HG02571 (cell line): ENCODE data around the gene KRTAP5-1.

Experiments used
- ATAC-seq: cut with Tn5 transposase; IDR thresholded peaks from one replicate; pipeline ENCODE4 v1.9.1; 2021; ENCODE audit warnings: mild to moderate bottlenecking, moderate library complexity; ENCODE audit not compliant: unreplicated experiment

The KRTAP5-1 gene

DNA sequence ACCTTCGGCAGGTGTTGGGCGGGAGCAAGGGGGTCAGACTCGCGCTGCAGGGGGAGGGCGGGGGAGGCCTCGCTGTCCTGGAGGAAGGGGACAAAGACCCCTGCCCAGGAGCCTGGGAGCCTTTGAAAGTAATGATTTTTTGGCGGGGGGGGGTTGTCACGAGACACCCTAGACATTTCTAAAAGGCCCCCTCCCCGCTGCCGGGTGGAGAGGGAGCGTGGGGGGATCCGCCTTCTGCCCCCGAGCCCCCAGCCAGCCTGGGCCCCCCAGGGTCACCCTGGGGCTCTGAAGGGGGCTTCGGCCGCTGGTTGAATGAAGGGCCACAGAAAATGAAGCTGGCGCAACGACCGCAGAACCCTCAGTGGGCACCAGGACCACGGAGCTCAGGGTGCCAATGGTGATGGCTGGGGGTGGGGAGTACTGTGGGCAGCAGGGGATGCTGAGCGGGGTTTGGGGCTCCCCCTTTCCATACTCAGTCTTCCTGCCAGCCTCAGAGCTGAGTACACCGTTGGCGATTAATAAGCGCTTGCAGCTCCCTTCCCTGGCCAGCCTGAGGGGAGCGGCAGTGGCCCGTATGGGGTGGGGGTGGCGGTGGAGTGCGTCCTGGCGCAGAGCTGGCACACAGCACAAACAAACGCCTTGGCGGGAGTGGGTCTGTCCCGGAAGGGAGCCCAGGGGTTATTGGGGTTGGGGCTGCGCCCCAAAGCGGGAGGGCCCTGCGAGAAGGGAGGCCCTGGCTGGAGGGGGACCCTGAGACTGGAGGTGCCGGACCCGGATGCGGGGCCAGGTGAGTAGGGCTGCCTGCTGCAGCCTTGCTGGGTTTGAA is 11.8 kb downstream of the KRTAP5-1 start:
- no peak for ATAC-seq

DNA sequence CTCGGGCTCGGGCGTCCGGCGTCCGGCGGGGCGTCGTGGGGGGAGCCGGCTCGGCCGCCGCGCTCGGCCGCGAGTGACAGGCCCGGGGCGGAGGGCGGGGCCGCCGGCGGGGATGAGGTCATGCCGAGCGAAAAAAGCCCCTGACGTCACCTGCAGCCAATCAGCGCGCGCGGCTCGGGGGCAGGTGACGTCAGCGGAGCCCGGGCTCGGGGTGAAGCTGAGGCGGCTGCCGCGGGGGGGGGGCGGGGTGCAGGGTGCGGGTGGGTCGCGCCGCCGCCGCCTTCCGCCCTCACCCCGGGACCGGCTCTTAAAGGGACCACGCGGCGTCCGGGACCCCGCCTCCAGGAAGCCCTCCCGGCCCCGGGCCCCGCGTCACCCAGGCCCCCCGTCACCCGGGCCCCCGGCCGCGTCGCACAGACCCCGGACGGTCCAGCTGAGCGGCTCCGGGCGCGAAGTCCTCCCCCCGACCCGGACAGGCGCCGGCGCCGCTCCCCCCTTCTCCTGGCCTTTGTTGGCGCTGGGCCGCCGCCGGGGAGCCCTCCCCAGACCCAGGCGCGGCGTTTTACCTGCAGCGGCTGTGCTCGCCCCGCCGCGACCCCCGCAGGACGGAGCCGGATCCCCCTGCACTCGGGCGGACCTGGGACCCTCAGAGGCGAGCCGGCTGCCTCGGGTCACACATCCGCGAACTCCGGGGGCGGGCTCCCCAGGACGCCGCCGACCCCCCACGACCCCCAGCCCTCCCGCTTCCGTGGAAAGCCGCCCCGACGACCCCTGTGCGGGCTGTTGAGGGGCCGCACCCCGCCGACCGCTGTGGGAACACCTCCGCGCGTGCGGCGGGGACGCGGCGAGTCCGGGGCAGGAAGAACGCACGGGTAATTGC is 12.6 kb downstream of the KRTAP5-1 start, which contains the start of gene DUSP8:
DUSP8 (minus strand) TSS at position 75 of the 880 bp plus-strand sequence. CDS start 6,445 bp downstream, outside the sequence.
- peak; percentile 61 for ATAC-seq

DNA sequence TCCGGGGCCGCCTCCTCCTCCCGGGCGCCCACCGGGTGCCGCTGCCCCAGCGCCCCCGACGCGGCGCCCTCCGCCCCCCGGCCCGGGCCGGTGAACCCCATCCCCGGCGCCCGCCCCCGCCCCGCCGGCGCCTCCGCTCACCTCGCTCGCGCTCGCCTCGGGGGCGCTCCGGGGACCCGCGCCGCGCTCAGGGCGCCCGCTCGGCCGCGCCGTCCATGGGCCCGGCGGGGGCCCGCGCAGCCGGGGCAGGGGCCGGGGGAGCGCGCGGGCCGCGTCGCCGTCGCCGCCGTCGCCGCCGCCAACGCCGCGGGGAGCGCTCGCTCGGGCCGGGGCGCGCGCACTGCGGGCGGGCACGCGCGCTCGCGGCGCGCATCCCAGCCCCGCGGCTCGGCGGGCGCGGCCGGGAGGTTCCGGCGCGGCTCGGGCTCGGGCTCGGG is 13.3 kb downstream of the KRTAP5-1 start:
- ATAC-seq, result no peak

DNA sequence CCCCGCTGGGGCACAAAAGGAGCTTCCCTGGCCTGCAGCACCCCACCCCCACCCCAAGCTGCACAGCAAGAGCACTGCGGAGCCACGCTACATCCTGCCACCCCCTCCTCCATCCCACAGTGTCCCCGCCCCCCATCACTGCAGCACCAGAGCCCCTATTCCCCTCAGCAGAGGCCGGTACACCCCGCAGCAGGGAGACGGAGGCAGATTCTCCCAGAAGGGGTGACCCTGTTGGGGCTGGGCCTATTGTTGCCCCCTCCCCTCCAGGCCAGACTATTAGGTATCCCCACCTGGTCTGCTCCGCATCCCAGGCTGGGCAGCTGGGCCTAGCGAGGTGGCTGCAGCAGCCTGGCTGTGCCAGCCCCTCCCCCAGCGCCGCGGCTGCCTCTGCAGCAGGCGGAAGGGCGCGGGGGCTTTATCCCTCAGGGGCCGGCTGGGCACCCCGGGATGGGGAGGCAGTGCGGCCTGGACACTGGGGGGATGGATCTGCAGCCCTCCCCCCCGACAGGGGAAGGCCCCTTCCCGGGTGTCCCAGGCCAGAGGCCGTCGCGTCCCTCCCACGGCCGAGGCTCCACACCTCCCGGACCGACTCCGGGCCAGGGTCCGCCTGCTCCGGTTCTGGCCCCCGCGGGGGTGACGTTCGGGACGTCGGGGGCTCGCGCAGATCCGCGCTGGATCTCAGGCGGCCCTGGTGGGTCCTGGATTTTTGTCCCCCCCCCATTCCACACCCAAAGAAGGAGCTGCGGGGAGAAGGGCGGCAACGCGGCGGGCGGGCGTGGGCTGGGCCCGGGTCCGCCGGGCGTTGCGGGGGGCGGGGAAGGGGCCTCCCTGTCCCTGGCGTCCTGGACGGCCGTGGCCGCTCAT is 14.0 kb downstream of the KRTAP5-1 start:
- no peak for ATAC-seq

DNA sequence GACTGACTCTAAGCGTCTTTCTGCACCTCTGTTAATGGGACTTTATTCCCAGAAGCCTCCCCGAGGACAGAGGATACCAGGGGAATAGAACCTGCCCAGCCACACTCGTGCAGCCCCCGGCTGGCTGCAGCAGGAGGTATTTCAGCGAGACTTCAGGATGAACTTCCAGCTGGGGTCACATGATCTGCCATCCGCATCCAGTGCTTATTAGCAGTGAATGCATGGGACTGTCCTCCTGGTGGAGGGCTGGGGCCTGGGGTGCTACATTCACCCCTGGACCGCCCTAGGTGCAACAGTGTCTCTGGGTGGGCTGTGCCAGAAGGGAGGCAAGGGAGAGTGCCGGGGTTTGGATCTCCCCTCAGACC is 14.6 kb downstream of the KRTAP5-1 start:
- ATAC-seq, result no peak

DNA sequence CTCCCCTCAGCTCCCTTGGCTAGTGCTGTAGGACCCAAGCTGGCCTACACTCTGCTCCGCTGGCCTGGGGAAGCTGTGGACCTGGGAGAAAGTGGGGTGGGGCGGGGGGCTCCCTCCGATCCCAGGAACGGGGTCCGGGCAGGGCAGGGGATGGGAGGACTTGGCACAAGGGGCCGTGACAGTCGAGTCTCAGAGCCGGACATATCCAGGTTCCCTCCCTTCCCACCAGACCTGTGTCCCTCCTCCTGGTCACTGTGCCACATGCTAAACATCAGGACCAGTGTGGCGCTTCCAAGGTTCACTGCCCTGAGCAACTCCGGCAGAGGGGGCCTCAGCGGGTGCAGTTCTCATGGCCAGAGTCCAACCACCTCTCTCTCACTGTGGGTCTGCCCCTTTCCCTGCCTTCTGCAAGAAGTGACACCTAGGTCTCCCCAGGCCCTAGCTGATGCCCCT is 15.1 kb downstream of the KRTAP5-1 start:
- ATAC-seq, result no peak

DNA sequence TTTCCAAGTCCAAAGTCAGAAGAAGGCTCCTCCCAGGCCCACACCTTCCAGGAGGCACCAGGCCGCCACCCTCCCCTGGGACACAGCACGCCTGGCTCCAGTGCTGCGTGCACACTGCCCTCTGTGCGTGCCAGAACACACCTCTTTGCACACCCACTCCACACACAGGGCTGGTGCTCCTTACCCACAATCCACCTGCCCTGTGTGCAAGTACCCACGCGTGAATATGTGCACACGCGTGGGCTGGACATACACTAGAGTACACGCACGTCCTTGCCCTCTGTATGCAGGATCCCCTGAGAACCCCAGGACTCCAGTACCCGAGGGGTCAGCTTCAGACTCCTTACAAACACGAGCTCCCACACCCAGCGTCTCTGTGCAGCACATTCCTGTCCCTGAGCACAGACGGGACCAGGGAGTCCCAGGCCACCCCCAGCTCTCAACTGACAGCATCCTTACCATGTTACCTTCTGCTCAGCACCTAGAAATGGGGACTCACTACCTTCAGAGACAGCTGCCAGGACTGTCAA is 15.8 kb downstream of the KRTAP5-1 start:
- no peak for ATAC-seq

DNA sequence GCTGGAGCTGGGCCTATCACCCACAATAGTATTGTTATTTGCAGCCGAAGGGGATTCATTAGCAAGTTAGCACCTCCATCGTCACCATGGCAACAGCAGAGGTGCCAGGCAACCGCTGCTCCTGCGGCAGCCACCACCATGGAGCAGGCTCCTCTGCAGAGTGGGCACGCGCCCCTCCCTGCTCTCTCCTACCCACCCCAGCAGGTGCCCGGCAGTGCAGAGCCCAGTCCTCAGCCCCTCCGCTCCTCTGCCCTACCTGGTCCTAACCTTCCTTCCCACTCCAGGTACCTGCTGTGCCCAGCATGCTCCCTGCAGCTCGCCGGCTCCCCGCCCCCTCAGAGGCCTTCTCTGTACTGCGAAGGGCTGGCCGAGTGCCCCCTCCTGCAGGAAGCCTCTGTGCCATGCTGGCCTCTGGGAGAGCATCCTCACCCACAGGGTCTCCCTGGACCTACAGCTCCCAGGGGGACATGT is 16.6 kb downstream of the KRTAP5-1 start:
- no peak for ATAC-seq

DNA sequence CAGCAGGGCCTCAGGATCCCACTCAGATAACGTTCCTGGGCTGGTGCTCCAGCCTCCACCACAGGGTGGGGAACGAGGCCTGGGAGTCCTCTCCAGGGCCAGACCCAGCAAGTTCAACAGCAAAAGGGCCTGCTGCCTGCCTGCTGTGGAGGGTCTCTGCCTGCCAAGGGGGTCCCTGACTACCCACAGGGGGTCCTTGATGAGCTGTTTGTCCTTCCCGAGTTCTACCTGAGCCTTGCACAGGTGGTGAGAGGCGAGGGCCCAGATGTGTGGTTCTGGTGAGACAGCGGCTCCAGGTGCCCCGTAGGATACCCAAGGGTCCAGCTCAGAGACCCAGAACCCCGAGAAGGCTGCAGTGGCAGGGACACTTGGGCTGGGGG is 17.4 kb downstream of the KRTAP5-1 start:
- no peak for ATAC-seq

DNA sequence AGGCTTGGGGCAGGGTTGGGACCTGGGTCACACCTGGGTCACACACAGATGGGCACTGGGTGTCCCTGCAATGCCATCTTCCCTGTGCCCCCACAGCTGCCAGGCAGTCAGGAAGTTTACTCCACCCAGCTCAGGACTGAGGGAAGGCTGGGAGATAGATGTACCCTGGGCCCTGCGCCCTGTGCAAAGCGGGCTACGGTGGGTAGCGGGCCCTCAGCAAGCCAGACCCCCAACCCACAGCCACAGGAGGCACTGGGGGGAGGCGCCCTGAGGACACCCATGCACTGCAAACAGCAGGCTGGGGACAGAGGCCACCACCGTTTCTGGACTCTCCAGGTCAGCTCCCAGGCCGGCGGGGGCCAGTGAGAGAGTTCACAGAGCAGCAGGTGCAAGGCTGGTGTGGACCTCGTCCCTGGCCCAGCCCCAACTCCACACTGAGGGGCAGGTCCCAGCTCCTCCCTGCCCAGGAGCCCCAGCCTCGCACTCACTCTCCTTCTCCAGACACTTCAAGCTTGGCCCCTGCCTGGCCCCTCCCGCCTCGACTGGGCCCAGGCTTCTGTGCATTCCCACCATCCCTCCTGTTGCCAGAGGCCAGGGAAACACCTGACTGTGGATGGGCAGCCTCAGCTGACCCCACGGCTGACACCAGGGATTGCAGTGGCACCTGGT is 17.9 kb downstream of the KRTAP5-1 start:
- ATAC-seq, result no peak

DNA sequence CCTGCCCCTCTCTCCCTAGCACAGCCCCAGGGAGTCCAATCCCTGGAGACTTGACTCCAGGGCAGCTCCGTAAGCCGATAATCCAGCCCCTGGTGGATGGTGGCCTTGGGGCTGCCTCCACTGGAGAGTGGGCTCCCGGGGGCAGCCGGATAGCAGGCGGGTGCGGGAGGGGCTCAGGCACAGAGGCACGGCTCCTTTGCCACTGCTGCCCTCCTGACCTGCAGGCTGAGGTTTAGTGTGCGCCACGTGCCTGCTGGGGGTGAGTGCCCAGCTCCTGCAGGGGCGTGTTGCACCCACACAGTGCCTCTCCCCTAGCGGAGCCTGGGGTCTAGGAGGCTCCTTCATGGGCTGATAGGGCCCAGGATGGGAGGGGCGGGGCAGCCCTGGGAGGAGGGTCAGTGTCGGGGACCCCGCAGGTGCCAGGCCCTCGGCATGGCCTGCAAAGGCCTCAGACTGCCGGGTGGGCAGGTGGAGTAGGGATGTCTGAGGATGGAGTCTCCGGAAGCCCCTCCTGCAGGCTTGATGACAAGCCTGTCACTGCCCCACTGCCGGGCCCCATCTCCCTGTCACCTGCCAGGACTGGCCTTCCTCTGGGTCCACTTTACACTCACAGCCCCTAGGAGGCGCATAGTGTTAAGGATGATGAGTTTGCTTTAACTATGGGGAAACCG is 18.6 kb downstream of the KRTAP5-1 start:
- ATAC-seq, result no peak

DNA sequence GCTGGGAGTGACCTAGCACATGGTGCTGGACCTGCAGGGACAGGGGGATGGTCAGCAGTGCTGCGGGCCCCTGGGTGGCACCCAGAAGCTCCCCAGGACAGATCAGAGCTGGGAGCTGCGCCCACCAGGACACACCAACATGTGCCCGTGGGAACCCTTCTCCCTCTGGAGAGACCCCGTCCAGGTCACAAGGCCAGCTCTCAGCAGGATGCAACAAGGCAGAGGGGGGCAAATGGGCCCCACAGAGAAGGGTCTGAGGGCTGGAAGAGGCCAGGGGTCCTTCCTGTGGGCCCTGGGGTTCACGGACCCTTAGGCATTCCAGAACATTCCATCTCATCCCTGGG is 19.2 kb downstream of the KRTAP5-1 start:
- no peak for ATAC-seq

DNA sequence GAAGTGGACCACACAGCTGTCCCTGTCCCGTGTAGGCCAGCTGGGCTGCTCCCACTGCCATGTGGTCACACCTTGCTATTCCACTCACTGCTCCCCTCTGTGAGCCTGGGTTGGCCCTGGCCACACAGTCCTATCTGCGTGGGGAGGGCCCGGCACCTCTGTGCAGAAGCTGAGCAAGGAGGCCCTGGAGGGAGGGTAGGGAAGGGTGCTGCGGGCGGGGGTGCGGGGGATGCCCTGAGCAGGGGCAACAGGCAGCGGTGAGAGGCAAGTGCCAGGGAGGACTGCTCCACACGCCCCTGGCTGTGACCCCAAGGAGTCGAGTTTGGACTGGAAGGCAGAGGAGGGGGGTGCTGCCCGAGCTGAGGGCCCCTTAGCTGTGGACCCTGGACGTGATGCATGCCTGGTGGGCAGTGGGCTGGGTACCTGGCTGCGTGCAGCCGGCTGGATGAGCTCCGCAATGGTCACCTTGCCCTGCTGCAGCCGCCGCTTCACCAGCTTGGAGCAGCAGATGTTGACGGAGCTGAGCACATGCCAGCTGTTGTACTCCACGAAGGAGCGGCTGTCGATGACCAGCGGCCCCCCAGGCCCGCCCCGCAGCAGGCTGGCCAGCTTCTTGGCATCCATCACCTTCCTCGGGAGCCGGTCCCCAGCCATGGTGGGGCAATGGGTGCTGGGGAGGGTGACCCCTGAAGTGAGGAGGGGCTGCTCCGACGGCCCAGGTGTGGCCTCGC is 19.7 kb downstream of the KRTAP5-1 start:
- no peak for ATAC-seq

DNA sequence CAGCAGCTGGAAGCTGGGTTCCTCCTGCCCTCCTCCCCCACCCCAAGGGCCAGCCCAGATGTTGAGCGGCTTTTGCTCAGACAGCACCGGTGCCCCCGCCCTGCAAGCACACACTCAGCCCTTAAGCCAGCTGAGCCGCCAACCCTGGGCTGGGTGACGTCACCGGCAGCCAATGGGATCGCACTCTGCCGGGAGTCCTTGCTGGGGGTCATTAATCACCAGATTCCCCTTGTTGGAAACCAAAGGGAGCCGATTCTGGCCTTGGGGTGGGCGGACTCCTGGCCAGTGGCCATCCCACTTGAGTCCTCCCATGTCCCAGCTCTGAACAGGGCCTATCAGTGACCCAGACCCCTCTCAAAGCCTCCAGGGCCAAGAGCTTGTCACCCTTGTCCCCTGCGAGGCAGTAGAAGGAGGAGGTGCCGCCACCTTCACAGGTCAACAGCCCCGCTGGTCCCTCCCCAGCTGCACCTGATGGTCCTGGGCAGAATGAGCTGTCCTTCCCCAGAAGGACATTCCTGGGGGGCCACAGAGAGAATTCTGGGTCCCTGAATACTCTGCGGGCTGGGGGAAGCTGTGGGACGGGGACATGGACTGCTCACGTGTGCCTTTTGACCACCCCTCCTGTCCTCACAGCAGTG is 20.4 kb downstream of the KRTAP5-1 start:
- ATAC-seq, result no peak

DNA sequence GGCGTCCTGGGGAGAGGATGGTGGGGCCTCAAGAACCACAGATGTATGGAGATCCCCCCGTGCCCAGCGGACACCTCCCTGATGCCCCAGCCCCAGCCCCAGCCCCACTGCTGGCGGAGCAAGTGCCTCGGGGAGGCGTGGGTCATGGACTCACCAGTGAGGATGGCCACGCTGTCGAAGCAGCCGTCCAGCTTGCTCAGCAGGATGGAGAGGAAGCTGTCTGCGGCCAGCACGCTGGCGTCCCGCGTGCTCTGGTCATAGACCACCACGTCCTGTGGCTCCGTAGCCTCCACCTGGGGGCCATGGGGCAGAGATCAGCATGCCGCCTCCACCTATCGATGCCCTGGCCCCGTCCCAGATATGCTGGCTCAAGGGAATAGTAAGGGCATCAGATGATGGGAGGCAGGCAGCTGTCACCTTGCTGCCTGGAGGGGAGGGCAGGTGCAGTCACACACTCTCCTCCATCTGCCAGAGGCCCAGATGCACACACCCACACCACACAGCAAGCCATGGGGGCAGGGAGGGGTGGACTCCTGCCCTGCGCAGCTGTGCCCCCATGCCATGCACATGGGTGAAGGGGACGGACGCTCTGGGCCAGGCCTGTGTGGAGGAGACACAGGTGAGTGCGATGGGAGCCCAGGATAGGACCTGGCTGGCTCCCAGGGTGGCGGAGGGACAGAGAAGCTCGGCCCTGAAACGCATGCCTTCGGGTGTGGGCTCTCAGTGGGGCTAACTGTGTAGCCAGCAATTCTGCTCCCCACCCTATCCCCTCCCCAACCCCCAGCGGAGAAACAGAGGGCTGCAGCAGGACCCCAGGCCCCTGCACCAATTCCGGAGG is 21.2 kb downstream of the KRTAP5-1 start:
- ATAC-seq, result no peak

DNA sequence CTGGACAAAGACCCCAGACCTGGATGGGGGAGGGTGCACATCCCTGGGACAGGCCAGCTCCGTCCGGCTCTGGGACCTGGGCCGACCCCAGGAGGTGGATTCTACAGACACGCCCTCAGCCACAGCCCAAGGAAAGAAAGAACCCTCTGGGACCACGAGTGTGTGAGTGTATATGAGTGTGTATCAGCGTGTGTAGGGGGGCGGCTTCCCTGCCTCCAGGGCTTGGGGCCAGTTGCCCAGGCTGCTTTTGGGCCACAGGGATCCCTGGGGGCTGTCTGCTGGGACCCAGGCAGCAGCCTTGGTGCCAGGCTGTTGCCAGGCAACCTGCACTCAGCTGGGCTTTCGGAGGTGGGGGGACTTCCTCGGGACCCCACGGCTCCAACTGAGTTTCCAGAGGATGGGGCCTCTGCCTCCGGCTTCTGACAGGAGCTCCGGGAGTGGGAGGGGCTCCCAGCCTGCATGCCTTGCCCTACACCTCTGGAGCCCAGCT is 21.9 kb downstream of the KRTAP5-1 start:
- ATAC-seq, result no peak

DNA sequence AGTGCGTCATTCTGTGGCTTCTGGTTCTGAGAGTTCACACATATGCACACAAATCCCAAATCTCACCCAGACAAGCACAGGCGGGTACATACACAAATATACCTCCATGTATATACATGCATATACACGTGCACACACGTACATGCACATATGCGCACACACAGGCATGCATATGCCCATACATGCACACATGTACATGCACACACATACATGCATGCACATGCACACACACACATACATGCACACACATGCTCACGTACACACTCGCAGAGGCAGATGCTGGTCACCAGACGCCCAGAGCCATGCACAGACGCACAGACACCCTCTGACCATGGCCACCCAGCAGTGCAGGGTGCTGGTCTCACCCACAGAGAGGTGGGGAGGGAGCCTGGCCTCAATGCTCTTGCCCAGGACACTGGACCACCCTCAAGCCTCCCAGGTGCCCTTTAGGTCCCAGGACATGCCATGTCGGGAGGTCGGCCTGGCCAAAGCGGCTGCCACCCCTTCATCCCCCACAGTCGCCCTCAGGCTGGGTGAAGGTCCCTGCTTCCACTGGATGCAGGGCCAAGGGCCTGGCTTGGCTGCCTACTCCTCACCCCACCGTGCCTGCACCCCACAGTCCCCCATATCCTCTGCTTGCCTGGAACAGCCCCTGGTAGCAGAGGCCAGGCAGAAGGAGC is 22.5 kb downstream of the KRTAP5-1 start:
- ATAC-seq, result no peak
